GM10248 (cell line): ENCODE data around the gene OR9Q1.

ENCODE experiments used
- CTCF ChIA-PET: fragments of 300-600 bp; sonication (Branson Sonifier 250); formaldehyde crosslinking; extraction: SDS; loops from one replicate; lab custom pipeline; 2021; ENCODE audit warnings: antibody characterized with exemption; lab: Yijun Ruan, JAX
- POLR2A ChIA-PET: fragments of 350-650 bp; sonication (Branson Sonifier 250); formaldehyde crosslinking; extraction: SDS; loops from one replicate; lab custom pipeline; 2020; ENCODE audit warnings: antibody characterized with exemption; lab: Yijun Ruan, JAX
- DNase-seq: peaks from one replicate; pipeline ENCODE4 v3.0.0; 2012; ENCODE audit errors: extremely low spot score
- TF ChIP-seq, protein P1 (sequence below): IDR thresholded peaks from 2 replicates; pipeline ENCODE4 v1.5.1; 2012; ENCODE audit warnings: mild to moderate bottlenecking, low read depth; ENCODE audit errors: extremely low read depth, missing control alignments, control extremely low read depth

Gene OR9Q1

DNA sequence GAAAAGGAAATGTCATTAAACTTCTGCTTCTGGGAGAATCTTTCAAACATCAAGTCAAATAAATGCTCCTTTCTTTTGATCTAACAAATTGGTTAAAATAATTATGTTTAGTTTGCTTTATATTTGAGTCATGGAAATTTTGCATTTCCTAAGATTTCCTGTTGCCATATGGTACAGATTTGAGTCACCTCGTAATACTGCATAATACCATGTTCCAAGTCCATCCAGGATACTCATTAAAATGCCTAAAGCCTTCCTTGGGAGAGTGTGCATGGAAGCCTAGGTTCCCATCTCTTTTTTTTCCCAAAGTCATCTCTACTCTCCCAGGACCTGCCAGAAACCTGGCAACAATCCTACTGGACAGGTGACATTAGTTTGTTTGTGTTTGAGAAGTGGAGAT, 97.4 kb downstream of the OR9Q1 start:
- no peak for DNase-seq
- ChIA-PET CTCF (interaction anchor here (1.0 kb wide), 1 partner anchor 12 kb away, joined by 3 read pairs; no protein-coding TSS in a partner anchor), POLR2A (no interaction called here)
- TF ChIP-seq, protein P1, sequence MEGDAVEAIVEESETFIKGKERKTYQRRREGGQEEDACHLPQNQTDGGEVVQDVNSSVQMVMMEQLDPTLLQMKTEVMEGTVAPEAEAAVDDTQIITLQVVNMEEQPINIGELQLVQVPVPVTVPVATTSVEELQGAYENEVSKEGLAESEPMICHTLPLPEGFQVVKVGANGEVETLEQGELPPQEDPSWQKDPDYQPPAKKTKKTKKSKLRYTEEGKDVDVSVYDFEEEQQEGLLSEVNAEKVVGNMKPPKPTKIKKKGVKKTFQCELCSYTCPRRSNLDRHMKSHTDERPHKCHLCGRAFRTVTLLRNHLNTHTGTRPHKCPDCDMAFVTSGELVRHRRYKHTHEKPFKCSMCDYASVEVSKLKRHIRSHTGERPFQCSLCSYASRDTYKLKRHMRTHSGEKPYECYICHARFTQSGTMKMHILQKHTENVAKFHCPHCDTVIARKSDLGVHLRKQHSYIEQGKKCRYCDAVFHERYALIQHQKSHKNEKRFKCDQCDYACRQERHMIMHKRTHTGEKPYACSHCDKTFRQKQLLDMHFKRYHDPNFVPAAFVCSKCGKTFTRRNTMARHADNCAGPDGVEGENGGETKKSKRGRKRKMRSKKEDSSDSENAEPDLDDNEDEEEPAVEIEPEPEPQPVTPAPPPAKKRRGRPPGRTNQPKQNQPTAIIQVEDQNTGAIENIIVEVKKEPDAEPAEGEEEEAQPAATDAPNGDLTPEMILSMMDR = no peak

DNA sequence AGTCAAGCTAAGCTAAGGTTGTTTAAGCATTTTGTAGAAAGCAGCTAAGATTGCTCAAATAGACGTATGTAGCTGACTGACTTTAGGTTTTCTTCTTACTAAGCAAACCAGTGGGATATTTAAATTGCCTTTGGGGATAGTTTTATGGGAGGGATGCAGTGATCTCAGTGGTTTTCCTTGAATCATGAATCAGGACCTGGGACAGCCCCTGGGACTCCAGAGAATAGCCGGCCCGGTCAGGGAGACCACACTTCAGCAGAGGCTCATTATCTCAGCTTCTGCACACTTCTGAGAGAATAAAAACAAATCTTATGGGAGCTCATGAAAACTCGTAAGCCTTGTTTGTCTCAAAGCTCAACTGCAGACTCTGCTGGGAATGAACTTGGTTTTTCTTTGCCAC, 101.8 kb downstream of the OR9Q1 start, which contains the start of gene OR9I1:
OR9I1 (minus strand) TSS at position 62 of the 400 bp plus-strand sequence. CDS start 6,086 bp downstream, outside the sequence.
- CTCF ChIA-PET = interaction anchor here (0.9 to 3.1 kb wide), 2 partner anchors 9 to 13 kb away, joined by 3 to 7 read pairs; no protein-coding TSS in a partner anchor
- POLR2A ChIA-PET = no interaction called here
- no peak for DNase-seq
- TF ChIP-seq, protein P1 = no peak

DNA sequence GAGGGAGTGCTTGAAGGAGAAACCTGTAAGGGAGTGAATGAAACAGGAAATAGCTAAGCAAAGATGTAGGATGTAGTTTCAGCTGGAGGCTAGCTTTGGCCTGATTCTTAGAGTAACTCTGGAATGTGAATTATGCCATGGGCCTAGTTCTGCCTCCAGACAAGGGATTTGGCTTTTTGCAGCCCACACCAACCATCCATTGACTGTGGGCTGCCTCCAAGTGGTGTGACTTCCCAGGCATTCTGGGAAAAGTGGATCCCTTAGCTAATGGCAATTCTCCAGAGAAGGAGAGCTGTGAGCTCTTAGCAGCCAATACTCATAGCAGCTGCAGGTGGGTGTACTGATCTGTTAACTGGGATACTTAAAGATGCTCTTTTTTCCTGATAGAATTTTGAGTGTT, 103.7 kb downstream of the OR9Q1 start:
- TF ChIP-seq, protein P1 = no peak
- ChIA-PET CTCF (interaction anchor here (3.1 kb wide), 1 partner anchor 14 kb away, joined by 7 read pairs; no protein-coding TSS in a partner anchor), POLR2A (no interaction called here)
- no peak for DNase-seq

DNA sequence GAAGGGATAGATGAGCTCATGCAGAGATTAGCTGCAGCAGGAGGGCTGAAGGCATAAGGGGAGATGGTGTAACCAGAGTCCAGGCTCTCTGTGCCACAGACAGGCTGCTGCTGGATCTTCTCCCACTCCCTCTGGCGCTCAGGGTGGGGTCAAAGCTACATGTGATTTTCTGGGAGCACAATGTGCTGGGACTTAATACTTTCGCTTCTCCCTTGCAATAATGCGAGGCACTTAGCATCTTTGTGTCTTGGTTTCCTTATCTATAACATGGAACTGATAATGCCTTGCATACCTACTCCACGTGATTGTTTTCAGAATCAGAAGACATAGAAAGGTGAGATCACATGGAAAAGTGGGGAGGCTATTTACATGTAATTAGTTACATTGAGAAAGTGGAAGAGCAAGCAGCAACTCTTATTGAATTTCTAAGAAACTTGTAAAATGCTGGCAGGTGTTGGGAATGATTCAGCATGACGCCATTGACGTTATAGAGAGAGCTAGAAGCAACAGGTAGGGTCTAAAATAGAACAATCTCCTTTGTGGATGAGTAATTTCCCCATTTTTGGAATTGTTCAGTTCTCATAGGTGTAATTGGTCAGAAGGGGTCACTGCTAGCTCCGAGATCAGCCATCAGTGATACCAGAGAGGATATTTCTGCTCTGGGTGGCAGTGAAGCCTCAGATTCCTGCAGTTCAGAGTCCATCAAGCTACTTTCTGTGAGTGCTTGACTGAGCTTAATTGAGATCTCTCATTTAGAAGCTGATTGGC, 109.8 kb downstream of the OR9Q1 start:
- DNase-seq = no peak
- ChIA-PET POLR2A (no interaction called here), CTCF (interaction anchor here (1.7 kb wide), 1 partner anchor 12 kb away, joined by 3 read pairs; no protein-coding TSS in a partner anchor)
- TF ChIP-seq, protein P1 = no peak

DNA sequence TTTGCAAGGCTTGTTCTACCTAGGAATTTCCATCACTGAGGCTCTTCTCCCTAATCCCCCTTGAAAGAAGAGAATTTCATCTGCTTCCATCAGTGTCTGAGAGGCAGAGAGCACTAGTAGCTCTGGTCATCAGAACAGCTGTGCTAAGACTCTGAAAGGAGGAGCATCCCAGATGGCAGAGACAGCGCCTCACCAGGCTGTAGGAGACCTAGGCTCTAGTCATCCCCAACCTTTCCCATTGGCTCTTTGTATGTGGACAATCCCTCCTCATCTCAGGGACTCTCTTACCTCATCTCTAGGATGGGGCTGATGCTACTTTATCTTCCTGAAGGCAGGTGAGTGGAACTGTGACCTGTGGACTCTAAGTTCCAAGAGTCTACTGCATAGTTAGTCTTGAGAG, 110.5 kb downstream of the OR9Q1 start:
- CTCF ChIA-PET = interaction anchor here (1.7 kb wide), 1 partner anchor 12 kb away, joined by 3 read pairs; no protein-coding TSS in a partner anchor

DNA sequence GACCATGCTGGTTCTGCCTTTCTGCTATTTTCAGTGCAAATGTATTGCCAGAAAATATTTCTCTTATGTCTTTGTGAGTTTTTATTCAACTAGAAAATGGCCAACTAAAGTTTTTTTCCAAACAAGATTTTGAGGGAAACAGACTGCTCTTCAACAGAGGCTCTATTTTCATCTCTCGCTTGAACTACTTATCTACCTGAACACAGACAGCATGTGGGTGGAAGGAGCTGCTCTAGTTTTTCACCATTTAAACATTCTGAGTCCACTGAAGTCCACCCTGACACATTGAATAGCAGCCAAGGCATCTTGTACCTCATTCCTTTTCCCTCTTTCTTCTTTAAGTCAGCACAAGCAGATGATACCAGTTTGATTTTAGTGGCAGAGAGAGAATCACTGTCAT, 111.5 kb downstream of the OR9Q1 start:
- ChIA-PET CTCF (no interaction called here), POLR2A (no interaction called here)
- TF ChIP-seq, protein P1 = no peak
- no peak for DNase-seq

More for the DNA sequence above, 110.5 kb downstream of the OR9Q1 start:
- POLR2A ChIA-PET = no interaction called here
- TF ChIP-seq, protein P1 = no peak
- no peak for DNase-seq
